HG03196 (cell line): ENCODE results near the gene BBLN.
A peak's percentile ranks its signal among the peaks of the same experiment; 100 is the strongest.
"Not testable (repeated sequence)": the region's sequence is repeated elsewhere in the genome, so short reads cannot be mapped to it uniquely, and the experiment has no call there.

Source experiments
- ATAC-seq: cut with Tn5 transposase; IDR thresholded peaks from one replicate; pipeline ENCODE4 v1.9.1; 2021; ENCODE audit not compliant: unreplicated experiment

The BBLN gene, protein sequence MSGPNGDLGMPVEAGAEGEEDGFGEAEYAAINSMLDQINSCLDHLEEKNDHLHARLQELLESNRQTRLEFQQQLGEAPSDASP

DNA sequence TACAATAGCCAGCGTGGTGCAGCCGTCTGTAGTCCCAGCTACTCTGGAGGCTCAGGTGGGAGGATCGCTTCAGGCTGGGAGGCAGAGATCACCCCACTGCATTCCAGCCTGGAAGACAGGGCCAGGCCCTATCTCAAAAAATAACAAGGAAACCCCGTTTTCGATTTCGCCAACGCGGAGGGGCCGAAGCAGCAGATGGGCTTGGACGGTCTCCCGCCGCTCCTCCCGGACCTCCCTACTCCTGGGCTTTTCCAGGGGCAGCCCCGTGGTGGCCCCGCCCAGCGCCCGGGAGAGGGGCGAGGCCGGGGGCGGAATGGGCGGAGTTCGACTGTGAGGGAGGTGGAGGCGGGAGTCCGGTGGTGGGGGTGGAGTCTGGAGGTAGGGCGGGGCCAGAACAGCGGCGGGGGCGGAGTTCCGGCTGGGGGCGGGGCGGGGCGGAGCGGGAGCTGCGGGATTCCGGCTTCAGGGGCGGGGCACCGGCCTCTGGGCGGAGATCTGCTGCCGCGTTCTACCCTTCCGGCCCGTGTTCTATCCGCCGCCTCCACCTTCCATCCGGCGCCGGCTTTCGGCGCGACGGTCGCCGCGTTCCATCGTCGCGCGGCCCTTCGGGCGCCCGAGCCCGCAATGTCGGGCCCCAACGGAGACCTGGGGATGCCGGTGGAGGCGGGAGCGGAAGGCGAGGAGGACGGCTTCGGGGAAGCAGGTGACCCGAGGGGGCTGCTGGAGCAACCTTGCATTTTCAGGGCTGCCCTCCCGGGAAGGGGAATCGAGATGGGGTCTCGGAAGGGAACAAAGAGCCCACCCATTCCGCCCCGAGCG lies at the start of gene BBLN:
BBLN (plus strand) TSS at position 482 of the 819 bp plus-strand sequence; CDS start at position 625, 143 bp downstream.
- ATAC-seq = peak; percentile 65

DNA sequence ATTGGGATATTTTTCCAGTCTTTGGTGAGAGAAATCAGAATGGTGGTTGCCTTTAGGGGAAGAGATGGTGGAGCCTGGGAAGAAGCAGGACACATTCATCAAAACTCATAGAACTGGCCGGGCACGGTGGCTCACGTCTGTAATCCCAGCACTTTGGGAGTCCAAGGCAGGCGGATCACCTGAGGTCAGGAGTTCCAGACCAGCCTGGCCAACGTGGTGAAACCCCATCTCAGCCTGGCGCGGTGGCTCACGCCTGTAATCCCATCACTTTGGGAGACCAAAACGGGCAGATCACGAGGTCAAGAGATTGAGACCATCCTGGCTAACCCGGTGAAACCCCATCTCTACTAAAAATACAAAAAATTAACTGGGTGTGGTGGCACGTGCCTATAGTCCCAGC lies 48.3 kb upstream of the BBLN start:
- ATAC-seq = not testable (repeated sequence)

DNA sequence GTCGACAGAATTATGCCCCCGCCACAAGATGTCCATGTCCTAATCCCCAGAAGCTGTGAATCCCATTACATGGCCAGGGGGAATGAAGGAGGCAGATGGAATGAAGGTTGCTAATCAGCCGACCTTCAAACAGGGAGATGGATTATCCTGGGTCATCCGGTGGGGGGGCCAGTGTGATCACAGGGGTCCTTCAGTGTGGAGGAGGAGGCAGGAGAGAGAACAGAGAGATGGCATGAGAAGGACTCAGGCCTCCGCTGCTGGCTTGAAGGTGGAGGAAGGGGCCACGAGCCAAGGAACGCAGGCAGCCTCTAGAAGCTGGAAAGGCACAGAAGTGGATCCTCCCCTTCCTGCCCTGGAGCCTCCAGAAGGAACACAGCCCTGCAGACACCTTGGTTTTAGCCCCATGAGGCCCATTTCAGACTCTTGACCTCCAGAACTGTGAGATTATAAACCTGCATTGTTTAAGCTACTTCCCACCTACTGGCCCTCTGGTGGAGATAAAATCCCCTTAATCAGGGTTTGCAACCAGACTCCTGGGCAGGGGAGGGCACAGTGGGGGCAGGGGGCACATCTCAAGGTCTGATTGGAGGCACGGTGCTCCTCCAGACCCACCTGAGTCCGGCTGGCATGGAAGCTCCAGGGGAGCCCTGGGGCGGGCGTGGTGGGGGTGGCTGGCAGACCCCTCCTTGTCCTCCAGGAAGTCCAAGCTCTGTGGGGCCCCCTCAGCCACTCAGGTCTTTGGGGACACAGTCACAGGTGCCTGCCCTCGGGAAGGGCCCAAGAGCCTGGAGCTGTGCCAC lies 46.3 kb upstream of the BBLN start:
- ATAC-seq = no peak

DNA sequence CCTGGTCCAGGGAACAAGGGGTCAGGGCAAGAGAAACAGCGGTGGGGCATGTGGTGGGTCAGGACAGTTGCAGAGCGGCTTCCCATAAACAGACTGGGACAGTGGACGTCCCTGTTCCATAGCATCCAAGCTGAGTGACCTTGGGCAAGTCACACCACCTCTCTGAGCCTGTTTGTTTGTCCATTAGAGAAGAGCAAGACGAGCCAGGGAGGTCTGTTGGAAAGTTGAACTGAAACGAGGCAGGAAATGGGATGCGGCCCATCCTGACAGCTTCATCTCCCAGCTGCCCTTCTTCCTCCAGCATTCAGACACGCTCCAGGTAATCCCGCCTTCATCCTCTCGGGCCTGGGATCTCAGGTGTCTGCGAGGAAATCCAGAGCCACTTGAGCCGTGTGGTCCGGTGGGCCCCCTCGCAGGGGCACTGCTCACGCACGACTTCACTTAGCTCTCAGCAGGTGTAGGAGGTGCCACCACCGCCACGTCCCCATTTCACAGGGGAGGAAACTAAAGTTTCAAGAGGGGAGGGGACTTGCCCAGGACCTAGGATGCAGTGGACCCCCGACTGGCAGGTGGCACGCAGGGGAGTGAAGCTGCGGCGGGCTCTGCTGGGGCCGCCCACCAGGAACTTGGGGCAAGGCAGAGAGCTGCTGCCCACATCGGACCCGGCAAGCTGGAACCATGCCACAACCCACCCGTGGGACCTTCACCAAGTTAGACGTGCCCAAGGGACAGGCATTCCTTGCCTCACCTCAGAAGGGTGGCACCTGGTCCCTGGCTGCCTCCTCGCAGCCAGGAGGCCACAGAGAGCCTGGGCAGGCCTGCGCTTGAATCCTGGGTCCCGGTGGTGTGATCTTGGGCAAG lies 45.5 kb upstream of the BBLN start:
- no peak for ATAC-seq

DNA sequence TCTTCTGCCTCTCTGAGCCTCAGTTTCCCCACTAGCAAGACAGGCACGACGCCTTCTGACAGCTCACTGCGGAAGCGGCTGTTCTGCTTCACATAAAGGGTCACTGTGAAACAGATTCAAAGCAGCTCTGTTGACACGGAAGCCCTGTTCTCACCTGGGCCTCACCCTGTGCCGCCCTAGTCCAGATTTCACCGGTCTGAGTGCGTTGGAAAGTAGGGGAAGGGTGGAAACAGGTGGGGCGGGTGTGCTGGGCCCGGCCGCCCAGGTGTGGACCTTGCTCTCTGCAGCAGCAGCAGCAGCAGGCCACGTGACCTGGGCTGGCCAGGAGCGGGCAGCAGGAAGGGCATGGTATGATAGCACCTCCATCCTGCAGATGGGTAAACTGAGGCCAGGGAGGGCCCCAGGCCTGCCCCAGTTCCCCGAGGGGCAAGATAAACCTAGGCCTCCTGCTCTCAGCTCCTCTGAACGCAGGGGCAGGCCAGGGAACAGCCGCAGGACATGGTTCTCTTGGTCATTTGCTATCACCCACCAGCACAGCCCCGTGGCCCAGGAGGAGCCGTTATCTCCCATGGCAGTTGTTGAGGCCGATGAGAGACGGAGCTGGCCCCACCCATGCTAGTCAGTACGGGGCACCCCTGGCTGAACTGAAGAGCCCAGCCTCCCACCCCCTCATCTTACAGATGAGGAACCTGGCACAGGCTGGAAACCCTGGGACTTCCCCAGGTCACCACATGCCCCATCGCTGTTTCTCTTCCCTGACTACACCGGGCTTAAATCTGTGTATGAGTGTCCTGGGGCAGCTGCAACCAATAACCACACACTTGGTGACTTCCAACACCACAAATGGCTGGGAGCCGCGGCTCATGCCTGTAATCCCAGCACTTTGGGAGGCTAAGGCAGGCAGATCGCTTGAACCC lies 44.6 kb upstream of the BBLN start:
- ATAC-seq = no peak

DNA sequence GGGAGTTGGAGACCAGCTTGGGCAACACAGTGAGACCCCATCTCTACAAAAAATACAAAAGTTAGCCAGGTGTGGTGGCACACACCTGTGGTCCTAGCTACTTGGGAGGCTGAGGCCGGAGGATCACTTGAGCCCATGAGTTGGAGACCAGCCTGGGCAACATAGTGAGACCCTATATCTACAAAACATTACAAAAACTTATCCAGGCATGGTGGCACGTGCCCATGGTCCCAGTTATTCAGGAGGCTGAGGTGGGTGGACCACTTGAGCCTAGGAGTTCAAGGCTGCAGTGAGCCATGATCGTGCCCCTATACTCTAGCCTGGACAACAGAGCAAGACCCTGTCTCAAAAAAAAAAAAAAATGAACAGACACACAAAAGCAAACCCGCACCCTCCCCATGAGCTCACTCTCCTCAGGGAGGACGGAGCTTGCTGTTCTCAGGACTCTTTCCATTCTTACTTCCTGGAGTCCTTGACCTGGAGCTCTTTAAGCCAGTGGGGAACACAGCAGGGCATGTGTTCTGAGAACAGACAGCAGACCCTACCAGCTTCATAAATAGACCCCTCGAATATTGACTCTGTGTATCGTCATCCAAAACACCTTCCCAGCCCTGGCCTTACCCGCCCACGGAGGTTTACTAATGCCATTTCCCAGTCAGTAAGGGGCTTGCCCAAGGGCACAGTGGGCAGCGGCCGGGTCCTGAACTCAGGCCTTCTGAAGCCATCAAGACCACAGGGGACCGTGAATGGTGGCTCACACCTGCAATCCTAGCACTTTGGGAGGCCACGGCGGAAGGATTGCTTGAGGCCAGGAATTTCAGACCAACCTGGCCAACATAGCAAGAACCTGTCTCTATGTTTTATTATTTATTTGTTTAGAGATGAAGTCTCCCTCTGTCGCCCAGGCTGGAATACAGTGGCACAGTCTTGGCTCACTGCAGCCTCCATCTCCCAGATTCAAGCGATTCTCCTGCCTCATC lies 43.7 kb upstream of the BBLN start:
- ATAC-seq = no peak

DNA sequence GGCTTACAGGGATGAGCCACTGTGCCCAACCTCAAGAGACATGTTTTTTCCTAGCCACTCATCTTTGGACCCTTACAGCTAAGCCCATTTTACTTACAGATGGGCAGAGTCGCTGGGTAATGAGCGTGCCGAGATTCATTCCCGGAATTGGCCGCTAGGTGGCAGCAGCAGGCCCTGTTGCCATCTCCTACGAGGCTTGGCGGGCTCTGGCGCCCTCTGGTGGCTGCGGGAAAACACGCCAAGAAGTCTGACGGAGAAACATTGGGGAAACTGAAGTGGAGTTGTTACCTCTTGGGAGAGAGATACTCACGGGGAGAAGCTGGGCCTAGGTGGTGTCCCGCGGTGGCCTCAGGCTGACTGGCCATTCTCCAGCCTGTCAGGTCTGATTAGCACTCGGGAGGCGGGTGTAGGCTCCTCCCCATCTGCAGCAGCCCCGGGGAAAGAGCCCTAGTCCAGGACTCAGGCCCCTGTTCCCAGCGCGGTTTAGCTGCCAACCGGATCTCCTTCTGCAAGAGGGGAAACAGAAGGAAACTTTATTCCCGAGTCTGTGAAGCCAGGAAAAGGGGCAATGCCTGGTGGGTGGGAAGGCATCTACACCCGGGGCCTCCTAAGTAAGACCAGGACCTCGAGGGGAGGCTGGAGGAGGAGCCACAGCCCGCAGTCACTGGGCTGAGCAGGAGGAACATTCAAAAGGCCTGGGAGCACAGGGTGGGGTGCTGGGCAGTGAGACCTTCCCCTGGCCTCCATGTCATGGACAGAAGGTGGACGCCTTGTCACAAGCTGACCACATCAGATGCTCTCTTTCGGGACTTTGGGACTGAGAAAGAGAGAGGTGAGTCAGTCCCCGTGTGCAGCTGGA lies 42.2 kb upstream of the BBLN start:
- no peak for ATAC-seq

DNA sequence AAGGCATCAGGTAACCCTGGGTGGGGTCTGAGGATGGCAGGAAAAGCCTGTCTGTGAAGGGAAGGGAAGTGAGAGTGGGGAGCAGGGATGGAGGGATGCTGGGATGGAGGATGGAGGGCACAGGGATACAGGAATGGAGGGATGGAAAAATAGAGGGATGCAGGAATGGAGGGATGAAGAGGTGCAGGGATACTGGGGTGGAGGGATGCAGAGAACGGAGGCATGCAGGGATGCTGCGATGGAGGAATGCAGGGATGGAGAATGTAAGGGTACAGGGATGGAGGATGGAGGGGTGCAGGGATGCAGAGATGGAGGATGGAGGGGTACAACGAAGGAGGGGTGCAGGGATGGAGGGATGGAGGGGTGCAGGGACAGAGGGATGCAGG lies 41.6 kb upstream of the BBLN start:
- no peak for ATAC-seq

DNA sequence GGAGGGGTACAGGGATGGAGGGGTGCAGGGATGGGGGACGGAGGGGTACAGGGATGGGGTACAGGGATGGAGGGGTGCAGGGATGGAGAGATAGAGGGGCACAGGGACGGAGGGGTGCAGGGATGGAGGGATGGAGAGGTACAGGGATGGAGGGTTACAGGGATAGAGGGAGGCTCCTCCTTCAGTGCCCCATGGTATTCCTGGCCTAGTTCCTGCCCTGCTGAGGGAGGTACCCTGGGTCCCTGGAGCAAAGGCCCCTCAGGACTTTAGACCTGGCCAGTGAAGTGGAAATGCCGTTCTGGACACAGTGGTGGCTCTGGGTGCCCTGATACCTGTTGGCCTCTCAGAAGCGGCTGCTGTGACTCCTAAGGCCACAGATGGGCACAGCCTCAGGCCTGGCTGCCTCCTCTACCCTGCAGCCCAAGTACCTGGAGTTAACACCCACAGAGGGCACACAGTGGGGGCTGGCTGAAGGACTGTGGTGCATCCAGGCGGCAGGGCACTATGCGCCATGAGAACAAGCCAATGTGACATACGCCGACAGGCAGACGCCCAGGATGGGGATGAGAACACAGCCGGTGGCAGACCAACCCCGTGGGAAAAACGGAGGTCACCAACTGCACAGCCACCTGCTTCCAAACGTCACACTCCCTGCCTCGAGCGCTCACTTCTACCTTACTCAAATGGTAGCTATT lies 40.9 kb upstream of the BBLN start:
- ATAC-seq = no peak

DNA sequence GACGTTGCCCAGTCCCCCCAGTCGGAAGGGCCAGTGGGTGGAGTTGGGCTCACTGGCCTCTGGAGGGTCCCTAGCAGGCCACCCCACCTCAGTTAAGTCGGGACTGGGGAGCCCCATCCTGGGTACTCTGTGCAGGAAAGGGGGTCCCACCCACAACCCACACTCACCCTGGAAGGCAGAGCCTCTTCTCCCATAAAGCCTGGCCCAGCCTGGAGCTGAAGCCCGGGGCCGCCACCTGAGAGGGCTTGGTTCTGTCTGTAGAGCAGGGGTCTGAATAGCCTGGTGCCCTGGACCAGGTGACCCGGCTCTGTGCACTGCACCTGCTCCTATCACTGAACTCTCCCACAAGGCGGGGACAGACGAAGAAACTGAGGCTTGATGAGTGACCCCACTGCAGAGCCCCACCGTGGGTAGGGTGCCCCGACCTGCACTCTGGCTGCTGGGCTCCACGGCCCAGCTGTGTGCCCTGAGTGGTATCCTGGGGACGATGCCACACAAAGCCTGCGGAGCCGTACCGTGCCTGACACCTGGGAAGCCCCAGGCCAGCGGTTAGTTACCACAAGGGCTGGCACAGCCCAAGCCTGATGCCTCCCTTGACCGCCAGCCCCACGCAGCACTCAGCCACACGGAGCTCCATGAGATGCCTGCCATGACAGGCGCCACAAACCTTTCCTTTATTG lies 39.9 kb upstream of the BBLN start:
- no peak for ATAC-seq

DNA sequence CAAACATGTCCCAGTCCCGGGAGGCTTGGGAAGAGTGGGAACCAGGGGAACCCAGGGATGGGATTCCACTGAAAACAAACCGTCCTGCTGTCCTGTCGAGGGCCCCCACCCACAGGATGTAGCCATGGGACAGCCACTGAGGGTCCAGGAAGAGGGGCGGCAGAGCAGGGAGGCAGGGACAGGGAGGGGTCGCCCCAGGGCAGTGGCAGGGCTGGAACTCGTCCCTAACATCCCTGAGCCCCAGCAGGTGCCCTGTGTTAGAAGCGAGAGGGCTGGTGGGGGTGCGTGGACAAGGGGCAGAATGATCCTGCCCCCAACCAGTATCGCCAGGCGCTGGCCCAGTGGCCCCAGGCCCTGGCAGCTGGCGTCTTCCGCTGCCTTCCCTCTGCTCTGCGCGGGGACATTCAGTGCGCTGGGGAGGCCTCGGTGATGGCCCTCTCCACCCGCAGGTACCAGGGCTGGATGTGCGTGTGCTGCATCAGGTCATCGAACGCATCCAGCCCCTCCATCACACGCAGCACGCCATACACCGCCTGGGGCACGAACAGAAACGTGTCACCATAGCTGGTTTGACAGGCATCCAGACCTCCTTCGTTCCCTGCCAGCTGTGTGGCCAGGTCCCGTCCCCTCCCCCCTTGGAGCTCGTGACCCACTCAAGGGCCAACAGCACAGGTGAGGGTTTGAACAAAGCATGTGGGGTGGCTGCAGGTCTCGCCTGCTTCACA lies 39.2 kb upstream of the BBLN start:
- ATAC-seq = no peak

DNA sequence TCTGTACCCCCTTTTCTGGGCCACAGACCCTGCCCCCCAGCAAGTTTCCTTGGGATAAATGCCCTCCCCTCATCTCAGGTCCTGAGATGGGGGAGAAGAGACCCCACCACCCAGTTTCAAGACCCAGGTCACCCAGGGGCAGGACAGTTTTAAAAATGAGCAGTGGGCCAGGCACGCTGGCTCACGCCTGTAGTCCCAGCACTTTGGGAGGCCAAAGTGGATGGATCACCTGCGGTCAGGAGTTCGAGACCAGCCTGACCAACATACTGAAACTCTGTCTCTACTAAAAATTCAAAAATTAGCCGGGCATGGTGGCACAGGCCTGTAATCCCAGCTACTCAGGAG lies 38.6 kb upstream of the BBLN start:
- no peak for ATAC-seq

DNA sequence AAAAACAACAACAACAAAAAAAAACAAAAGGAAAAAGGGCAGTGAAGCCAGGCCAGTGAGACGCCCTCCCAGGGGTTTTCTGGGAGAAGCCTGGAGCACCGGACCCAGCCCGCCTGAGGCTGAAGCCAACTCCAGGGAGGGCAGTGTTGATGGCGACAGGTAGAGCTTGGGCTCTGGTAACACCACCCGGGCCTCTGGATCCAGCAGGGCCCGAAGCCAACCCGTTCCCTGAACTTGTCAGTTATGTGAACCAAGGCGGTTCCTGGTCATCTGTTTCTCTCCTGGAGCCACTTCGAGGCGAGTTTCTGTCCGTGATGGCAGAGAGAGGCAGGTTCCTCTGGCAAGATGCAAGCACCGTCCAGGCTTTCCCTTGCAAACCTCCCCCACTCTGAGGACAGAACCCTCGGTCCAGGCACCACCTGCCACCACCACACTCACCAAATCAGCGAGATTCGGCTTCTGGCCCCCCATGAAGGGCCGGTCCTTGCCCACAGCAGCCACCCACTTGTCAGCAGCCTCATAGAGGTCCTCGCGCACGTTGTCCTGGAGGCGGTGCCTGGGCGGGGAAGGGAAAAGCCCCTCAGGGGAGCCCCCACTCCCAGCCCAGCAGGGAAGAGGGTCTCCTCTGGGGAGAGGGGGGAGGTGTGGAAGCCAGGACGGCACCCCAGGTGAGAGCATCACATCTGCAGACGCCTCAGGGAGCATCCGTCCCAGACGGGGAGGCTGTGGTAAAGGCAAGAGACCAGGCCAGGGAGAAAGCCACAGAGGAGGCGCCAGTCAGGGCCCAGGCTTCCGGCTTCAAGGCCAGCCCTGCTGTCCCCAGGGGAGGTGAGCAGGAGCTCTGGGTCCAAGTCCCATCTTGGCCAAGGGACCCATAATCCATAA lies 37.9 kb upstream of the BBLN start:
- ATAC-seq = no peak

DNA sequence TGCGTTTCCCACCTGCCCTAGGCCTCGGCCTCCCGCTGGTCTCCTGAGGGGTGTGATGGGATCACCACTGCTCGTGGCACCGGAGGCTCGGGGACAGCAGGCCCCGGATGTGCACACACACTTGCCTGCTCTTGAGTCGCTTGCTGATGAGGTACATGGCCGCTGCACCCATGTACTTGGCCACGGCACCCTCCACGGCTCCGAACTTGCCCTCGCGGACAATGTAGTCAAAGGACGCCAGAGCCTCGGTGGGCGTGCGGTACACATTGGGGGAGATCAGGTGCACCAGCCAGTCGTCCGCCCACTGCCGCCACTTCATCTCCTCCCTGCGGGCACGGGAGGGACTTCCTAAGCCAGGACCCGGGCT lies 37.3 kb upstream of the BBLN start:
- ATAC-seq = no peak

DNA sequence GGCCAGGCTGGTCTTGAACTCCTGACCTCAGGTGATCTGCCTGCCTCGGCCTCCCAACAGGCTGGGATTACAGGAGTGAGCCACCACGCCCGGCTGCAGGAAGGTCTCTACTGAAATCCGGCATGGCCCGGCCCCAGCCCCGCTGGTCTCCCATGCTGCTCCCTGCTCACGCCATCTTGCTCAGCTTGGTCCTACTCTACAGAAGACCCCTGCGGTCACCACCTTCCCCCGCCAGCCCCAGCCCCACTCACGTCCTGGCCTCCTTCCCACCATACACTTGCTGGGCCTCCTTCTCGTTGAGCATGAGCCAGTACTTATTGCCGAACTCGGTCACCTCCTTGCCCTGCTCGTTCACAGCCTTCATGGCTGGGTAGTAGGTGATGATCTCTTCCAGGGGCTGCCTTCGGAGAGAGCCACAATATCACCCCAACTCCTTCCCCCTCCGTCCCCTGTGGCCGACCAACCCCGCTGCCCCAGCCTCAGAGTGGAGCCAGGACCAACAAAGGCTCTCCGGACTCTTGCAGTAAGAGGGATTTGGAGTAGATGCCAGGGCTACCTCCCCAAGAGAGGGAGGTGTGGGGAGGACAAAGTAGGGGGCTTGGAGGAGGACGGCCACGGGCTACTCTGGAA lies 36.5 kb upstream of the BBLN start:
- ATAC-seq = no peak
